Loucy (cell line): ENCODE data around the gene DOCK6.

Experiments used
- H2AFZ ChIP-seq: fragments of 200-600 bp; sonication (generic); 2 replicates; pipeline ENCODE4 v1.6.0; 2016; ENCODE audit warnings: antibody characterized with exemption, mild to moderate bottlenecking, low read length, moderate library complexity
- H3F3A ChIP-seq: fragments of 200-600 bp; 2 replicates; pipeline ENCODE4 v1.6.0; 2016; ENCODE audit warnings: antibody characterized with exemption, low read depth, mild to moderate bottlenecking
- H3K27me3 ChIP-seq: fragments of 200-600 bp; sonication (generic); 2 replicates; pipeline ENCODE4 v1.6.1; 2014; ENCODE audit warnings: low read length, mild to moderate bottlenecking; ENCODE audit not compliant: insufficient read depth, poor library complexity, severe bottlenecking
- H3K36me3 ChIP-seq: fragments of 200-600 bp; sonication (generic); 2 replicates; pipeline ENCODE4 v1.6.1; 2016; ENCODE audit warnings: low read length; ENCODE audit not compliant: insufficient read depth
- H3K4me1 ChIP-seq: fragments of 200-600 bp; sonication (generic); 2 replicates; pipeline ENCODE4 v1.5.1; 2014; ENCODE audit warnings: low read length, mild to moderate bottlenecking; ENCODE audit not compliant: insufficient read depth, poor library complexity, severe bottlenecking
- H3K4me2 ChIP-seq: fragments of 200-600 bp; sonication (generic); 2 replicates; pipeline ENCODE4 v1.6.0; 2014; ENCODE audit warnings: antibody characterized with exemption, low read length, low read depth, mild to moderate bottlenecking; ENCODE audit not compliant: poor library complexity, severe bottlenecking
- H3K4me3 ChIP-seq: fragments of 200-600 bp; sonication (generic); 2 replicates; pipeline ENCODE4 v1.5.1; 2014; ENCODE audit warnings: low read length, mild to moderate bottlenecking, mixed read lengths; ENCODE audit not compliant: poor library complexity, severe bottlenecking
- H3K79me2 ChIP-seq: fragments of 200-600 bp; sonication (generic); 2 replicates; pipeline ENCODE4 v1.6.1; 2014; ENCODE audit warnings: low read length; ENCODE audit not compliant: insufficient read depth
- H3K9ac ChIP-seq: fragments of 200-600 bp; sonication (generic); 2 replicates; pipeline ENCODE4 v1.6.0; 2014; ENCODE audit warnings: mild to moderate bottlenecking, low read depth, low read length, moderate library complexity; ENCODE audit not compliant: poor library complexity, severe bottlenecking
- H3K9me2 ChIP-seq: fragments of 200-600 bp; sonication (generic); replicated peaks from 2 replicates; pipeline ENCODE4 v1.6.1; 2016; ENCODE audit warnings: low read depth, low read length, mixed read lengths
- H3K9me3 ChIP-seq: fragments of 200-600 bp; sonication (generic); 2 replicates; pipeline ENCODE4 v1.6.1; 2014; ENCODE audit warnings: mild to moderate bottlenecking, antibody characterized with exemption, low read length, low read depth; ENCODE audit not compliant: insufficient read depth
- H4K20me1 ChIP-seq: fragments of 200-600 bp; sonication (generic); 2 replicates; pipeline ENCODE4 v1.6.0; 2014; ENCODE audit warnings: antibody characterized with exemption, low read length, mild to moderate bottlenecking; ENCODE audit not compliant: insufficient read depth, poor library complexity, severe bottlenecking
- CTCF ChIP-seq: fragments of 200-600 bp; sonication (generic); conservative IDR thresholded peaks from 2 replicates; pipeline ENCODE4 v1.5.1; 2014; ENCODE audit warnings: mild to moderate bottlenecking, antibody characterized with exemption, low read length
- EZH2phosphoT487 ChIP-seq: fragments of 200-600 bp; IDR thresholded peaks from 2 replicates; pipeline ENCODE4 v1.6.1; 2018; ENCODE audit warnings: antibody characterized with exemption, mild to moderate bottlenecking, moderate library complexity, borderline replicate concordance

The DOCK6 gene

GRCh38 chr19:11177592-11177991 lies 84.7 kb downstream of the DOCK6 start:
- Histone ChIP-seq H3K79me2 (no peaks in the 10 kb centered on the region), H3K4me3 (no peak overlapping the region), H3K9ac (no peak overlapping the region), H3F3A (no peaks in the 10 kb centered on the region), H3K36me3 (no peaks in the 10 kb centered on the region), H3K27me3 (no peaks in the 10 kb centered on the region), H3K9me3 (no peaks in the 10 kb centered on the region), H3K4me1 (no peaks in the 10 kb centered on the region), H3K4me2 (no peak overlapping the region), H3K9me2 (no peaks in the 10 kb centered on the region), H2AFZ (no peak overlapping the region), H4K20me1 (no peaks in the 10 kb centered on the region)
- TF ChIP-seq EZH2phosphoT487 (no peak), CTCF (no peak)

GRCh38 chr19:11176466-11177193 lies 85.7 kb downstream of the DOCK6 start:
- Histone ChIP-seq H3K36me3 (no peaks in the 10 kb centered on the region), H3K4me3 (no peak overlapping the region), H3K4me2 (no peak overlapping the region), H3K79me2 (no peaks in the 10 kb centered on the region), H2AFZ (no peak overlapping the region), H4K20me1 (no peaks in the 10 kb centered on the region), H3K9me3 (no peaks in the 10 kb centered on the region), H3K27me3 (no peaks in the 10 kb centered on the region), H3K4me1 (no peaks in the 10 kb centered on the region), H3F3A (no peaks in the 10 kb centered on the region), H3K9me2 (no peaks in the 10 kb centered on the region), H3K9ac (no peak overlapping the region)
- no peak for TF ChIP-seq EZH2phosphoT487
- TF ChIP-seq CTCF: no peak

GRCh38 chr19:11175920-11176319 lies 86.4 kb downstream of the DOCK6 start:
- H3K79me2 ChIP-seq: no peaks in the 10 kb centered on the region
- no peak overlapping the region for H3K4me2 ChIP-seq
- H3K9me3 ChIP-seq: no peaks in the 10 kb centered on the region
- no peaks in the 10 kb centered on the region for H3K36me3 ChIP-seq
- no peaks in the 10 kb centered on the region for H3K9me2 ChIP-seq
- no peaks in the 10 kb centered on the region for H4K20me1 ChIP-seq
- H3K4me1 ChIP-seq: no peaks in the 10 kb centered on the region
- no peak for TF ChIP-seq EZH2phosphoT487
- TF ChIP-seq CTCF: no peak
- no peak overlapping the region for H2AFZ ChIP-seq
- H3K4me3 ChIP-seq: no peak overlapping the region
- H3K9ac ChIP-seq: no peak overlapping the region
- H3F3A ChIP-seq: no peaks in the 10 kb centered on the region
- H3K27me3 ChIP-seq: no peaks in the 10 kb centered on the region
